ENCODE measurements around the gene CHMP5.

DNA sequence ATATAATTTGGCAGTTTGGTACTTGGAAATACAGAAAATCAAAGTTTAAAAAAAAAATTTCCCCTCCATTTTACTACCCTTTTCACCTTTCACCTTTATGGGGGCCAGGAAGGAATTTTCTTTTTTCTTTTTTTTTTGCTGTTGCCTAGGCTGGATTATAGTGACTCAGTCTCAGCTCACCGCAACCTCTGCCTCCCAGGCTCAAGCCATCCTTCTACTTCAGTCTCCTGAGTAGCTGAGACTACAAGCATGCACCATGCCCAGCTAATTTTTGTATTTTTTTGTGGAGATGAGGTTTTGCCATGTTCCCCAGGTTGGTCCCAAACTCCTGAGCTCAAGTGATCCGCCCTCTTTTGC is 9.1 kb downstream of the CHMP5 start:
- TF ChIP-seq ZFP30 (CRISPR knock-in tag; IDR thresholded peaks at IDR 0.05), result no peak
- TF ChIP-seq TCF4 (CRISPR knock-in tag; IDR thresholded peaks at IDR 0.05; ENCODE audit: borderline replicate concordance), result no peak
- no peak for TF ChIP-seq ISL1 (CRISPR knock-in tag; IDR thresholded peaks at IDR 0.05)
- TF ChIP-seq, protein P1, sequence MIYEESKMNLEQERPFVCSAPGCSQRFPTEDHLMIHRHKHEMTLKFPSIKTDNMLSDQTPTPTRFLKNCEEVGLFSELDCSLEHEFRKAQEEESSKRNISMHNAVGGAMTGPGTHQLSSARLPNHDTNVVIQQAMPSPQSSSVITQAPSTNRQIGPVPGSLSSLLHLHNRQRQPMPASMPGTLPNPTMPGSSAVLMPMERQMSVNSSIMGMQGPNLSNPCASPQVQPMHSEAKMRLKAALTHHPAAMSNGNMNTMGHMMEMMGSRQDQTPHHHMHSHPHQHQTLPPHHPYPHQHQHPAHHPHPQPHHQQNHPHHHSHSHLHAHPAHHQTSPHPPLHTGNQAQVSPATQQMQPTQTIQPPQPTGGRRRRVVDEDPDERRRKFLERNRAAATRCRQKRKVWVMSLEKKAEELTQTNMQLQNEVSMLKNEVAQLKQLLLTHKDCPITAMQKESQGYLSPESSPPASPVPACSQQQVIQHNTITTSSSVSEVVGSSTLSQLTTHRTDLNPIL (CRISPR knock-in tag; IDR thresholded peaks at IDR 0.05; ENCODE audit: low read depth), result no peak
